Skeletal muscle tissue (tissue), 5 donors: ENCODE results near the gene SRSF3. TPM values are rescaled to one million over a fixed set of nuclear protein-coding genes. Genes with fewer than 3 reads are reported as not detected.
A peak's percentile ranks its signal among the peaks of the same experiment; 100 is the strongest.
"Not testable (repeated sequence)": the region's sequence is repeated elsewhere in the genome, so short reads cannot be mapped to it uniquely, and the experiment has no call there.

ENCODE experiments used
- H3K27ac ChIP-seq: one replicate; pipeline ENCODE4 v1.7.0; 2013; ENCODE audit warnings: mild to moderate bottlenecking, low read depth, low read length, inconsistent platforms
- H3K27me3 ChIP-seq, 3 donors: one replicate each; pipeline ENCODE4 v1.7.0; 2013; ENCODE audit warnings: low read length in 3 of 3; ENCODE audit not compliant: control insufficient read depth in 3 of 3, insufficient read depth in 3 of 3
- H3K36me3 ChIP-seq, 3 donors: one replicate each; pipeline ENCODE4 v1.7.0; 2013; ENCODE audit warnings: low read length in 3 of 3; ENCODE audit not compliant: control insufficient read depth in 3 of 3, insufficient read depth in 3 of 3
- H3K4me1 ChIP-seq, 3 donors: one replicate each; pipeline ENCODE4 v1.7.0; 2013; ENCODE audit warnings: low read length in 3 of 3, mild to moderate bottlenecking in 3 of 3; ENCODE audit not compliant: control insufficient read depth in 3 of 3, insufficient read depth in 3 of 3
- H3K4me3 ChIP-seq, 3 donors: one replicate each; pipeline ENCODE4 v1.7.0; 2013; ENCODE audit warnings: low read length in 3 of 3
- H3K9ac ChIP-seq, 3 donors: one replicate each; pipeline ENCODE4 v1.7.0; 2013; ENCODE audit warnings: low read length in 3 of 3, mild to moderate bottlenecking in 3 of 3, moderate library complexity in 2 of 3, low read depth in 1 of 3
- H3K9me3 ChIP-seq, 3 donors: one replicate each; pipeline ENCODE4 v1.7.0; 2013; ENCODE audit warnings: low read length in 3 of 3; ENCODE audit not compliant: control insufficient read depth in 3 of 3
- small RNA-seq: library from RNA; depleted of rRNA; stranded (forward); fragments of <200 nt; gene quantifications from one replicate; pipeline ENCODE3, GENCODE V24; 2014
- total RNA-seq: library from RNA; depleted of rRNA; stranded (reverse); fragments of >200 nt; gene quantifications from one replicate; pipeline ENCODE4 v1.2.3, GENCODE V29; 2014
- donor health status: Osteomylitis.

The SRSF3 gene
- total RNA-seq, 1 donor from 2014 or later = 144 TPM

DNA sequence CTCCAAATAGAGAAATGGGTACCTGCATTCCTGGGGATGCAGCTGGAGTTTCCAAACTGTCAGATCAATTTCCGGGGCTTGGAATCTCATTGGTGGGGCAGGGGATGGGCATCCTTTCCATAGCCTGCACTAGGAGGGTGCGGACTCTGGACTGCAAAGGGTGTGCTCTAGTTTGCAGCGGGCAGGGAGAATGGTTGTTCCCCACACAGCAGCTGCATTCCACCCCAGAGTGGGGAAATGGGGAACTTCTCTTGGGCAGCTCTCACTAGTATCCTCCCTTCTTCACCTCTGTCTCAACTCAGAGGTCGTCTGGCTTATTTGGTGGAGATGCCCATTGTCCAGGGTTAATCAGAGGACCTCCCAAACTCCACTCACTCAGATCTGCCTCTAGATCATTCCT lies 49.8 kb downstream of the SRSF3 start:
- H3K4me1 ChIP-seq = peaks cover 6 to 11% (median 7%) of the 10 kb centered on the region in 3 donors
- H3K27ac ChIP-seq = no peak overlapping the region
- no peak overlapping the region for H3K9ac ChIP-seq
- no peak overlapping the region for H3K4me3 ChIP-seq
- no peaks in the 10 kb centered on the region for H3K9me3 ChIP-seq
- no peaks in the 10 kb centered on the region for H3K36me3 ChIP-seq
- H3K27me3 ChIP-seq = peaks cover 0 to 2% (median 0%) of the 10 kb centered on the region in 3 donors

GRCh38 chr6:36649086-36649485 lies 54.9 kb downstream of the SRSF3 start:
- Histone ChIP-seq H3K4me3 (no peak overlapping the region), H3K27me3 (peaks cover 0 to 2% (median 0%) of the 10 kb centered on the region in 3 donors), H3K9ac (no peak overlapping the region), H3K4me1 (peaks cover 0 to 8% (median 5%) of the 10 kb centered on the region in 3 donors), H3K9me3 (no peaks in the 10 kb centered on the region), H3K27ac (no peak overlapping the region), H3K36me3 (no peaks in the 10 kb centered on the region)

DNA sequence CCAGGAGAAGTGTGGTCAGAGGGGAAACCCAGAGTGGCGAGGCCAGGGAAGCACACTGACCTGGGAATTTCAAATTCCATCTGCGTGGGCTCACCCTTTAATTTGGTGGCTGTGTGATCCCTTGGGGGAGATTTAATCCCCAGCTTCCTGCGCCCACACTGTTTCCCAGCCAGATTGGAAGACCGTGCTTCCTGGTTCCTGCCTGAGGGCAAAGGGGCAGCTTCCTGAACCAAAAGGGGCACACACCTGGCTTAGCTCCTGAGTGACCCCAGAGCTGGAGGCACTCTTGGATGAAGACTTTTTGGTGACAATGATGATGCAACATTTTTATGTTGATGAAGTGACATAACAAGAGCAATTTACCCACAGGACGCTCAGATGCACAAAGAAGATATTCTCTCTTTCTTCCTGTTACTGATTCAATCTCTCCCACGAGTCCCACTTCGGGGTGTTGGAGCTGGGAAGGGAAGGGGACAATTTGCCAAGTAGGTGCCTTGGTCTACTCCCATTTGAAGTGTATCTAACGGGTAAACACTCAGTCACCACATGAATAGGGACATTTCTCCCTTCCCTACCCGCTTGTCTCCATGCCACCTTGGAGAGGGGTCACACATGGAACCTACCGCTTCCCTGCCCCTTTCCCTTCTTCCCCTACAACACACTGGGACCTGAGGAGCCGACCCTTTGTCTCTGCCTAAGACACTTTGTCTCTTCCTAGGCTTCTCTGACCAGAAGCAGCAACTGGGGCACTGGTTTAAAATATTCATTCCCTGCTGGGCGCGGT lies 55.7 kb downstream of the SRSF3 start:
- H3K9ac ChIP-seq = no peak overlapping the region
- H3K27ac ChIP-seq = no peak overlapping the region
- no peaks in the 10 kb centered on the region for H3K36me3 ChIP-seq
- peaks cover 0 to 2% (median 0%) of the 10 kb centered on the region in 3 donors for H3K27me3 ChIP-seq
- H3K4me3 ChIP-seq = no peak overlapping the region
- no peaks in the 10 kb centered on the region for H3K9me3 ChIP-seq
- H3K4me1 ChIP-seq = peaks cover 0 to 8% (median 5%) of the 10 kb centered on the region in 3 donors

DNA sequence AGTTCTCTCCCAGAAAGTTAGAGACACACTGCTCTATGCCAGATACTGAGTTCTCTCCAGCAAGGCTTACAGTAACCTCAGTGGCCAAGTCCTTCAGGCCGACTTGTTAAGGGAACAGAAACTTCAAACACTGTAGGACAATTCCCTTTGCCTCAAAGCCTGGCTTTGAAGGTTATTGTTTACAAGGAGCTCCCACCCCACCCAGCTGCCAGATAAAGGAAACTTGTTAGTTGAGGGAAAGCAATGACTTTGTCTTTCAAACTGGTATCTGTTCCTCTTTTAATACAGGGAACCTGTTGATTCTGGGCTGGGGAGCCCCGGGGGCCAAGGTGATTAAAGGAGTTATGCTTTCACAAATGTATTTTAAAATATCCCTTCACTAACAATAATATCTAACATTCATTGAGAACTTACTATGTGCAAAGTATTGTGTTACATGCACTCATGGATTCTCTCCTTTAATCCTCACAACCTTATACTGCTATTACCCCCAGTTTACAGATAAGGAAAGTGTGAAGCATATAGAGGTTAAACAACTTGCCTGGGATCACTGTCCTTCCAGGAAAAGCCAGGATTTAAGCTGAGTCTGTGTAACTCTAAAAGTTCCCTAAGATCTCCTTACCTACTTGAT lies 56.8 kb downstream of the SRSF3 start:
- Histone ChIP-seq H3K27ac (no peak overlapping the region), H3K36me3 (no peaks in the 10 kb centered on the region), H3K4me1 (peaks cover 0 to 8% (median 5%) of the 10 kb centered on the region in 3 donors), H3K9ac (no peak overlapping the region), H3K9me3 (no peaks in the 10 kb centered on the region), H3K4me3 (no peak overlapping the region), H3K27me3 (peaks cover 0 to 2% (median 2%) of the 10 kb centered on the region in 3 donors)

DNA sequence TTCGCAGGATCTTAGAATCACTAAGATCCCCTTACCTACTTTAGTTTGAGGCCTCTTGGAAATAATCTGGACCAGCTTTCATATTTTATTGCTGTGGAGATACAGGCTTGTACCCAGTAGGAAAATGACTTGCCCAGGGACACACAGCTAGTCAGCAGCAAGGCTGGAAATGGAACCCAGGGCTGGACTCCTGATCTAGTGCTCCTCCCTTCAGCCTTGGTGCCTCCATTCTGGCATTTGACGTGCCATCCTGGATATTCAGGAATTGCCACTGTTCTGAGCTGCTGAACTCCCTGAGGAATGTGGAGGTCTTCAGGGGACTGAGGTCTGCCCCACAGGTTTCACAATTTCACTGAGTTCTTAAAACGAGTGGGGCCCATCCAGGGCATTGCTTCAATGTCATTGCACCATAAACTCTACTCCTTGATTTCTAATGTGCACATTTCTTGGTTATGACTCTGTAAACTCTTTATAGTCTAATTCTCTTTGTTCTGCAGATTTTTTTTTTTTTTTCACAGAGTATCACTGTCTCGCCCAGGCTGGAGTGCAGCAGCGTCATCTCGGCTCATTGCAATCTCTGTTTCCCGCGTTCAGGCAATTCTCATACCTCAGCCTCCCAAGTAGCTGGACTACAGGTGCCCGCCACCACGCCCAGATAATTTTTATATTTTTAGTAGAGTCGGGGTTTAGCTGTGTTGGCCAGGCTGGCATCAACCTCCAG lies 57.7 kb downstream of the SRSF3 start:
- no peaks in the 10 kb centered on the region for H3K9me3 ChIP-seq
- no peak overlapping the region for H3K27ac ChIP-seq
- peaks cover 0 to 2% (median 2%) of the 10 kb centered on the region in 3 donors for H3K27me3 ChIP-seq
- no peaks in the 10 kb centered on the region for H3K36me3 ChIP-seq
- peaks cover 0 to 8% (median 5%) of the 10 kb centered on the region in 3 donors for H3K4me1 ChIP-seq
- no peak overlapping the region for H3K4me3 ChIP-seq
- H3K9ac ChIP-seq = no peak overlapping the region

DNA sequence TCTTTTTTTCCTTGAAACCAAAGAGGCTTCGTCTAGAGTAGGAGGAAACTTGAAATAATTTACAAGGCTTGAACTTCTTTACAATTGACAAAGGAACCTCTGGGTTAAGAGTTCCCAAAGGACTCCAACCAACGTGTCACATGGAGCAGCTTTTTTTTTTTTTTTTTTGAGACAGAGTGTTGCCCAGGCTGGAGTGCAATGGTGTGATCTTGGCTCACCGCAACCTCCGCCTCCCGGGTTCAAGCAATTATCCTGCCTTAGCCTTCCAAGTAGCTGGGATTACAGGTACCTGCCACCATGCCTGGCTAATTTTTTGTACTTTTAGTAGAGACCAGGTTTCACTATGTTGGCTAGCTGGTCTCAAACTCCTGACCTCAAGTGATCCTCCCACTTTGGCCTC lies 60.3 kb downstream of the SRSF3 start:
- H3K4me1 ChIP-seq, H3K36me3 ChIP-seq, H3K27me3 ChIP-seq, H3K9ac ChIP-seq, H3K27ac ChIP-seq, H3K9me3 ChIP-seq, H3K4me3 ChIP-seq: not testable (repeated sequence)

Small RNA genes lying within 50 kb of the gene (small RNA-seq; reads per million reads assigned to genes)
- gene MIR3925 (0.30 reads per million, percentile 31 among the genes with 10 or more reads in this experiment), gene RNU1-88P (1.4 reads per million, percentile 82 among the genes with 10 or more reads in this experiment)

Other genes starting within 250 kb of the SRSF3 start
- not detected for gene ETV7, start 206.7 kb upstream of the SRSF3 start, total RNA-seq
- gene PXT1, start 151.5 kb upstream of the SRSF3 start, total RNA-seq = not detected
- 64.2 TPM for gene KCTD20, start 151.4 kb upstream of the SRSF3 start, total RNA-seq
- 16.2 TPM for gene STK38, start 46.9 kb upstream of the SRSF3 start, total RNA-seq
- 62.1 TPM for gene CDKN1A, start 84.4 kb downstream of the SRSF3 start, total RNA-seq
- not detected for gene RAB44, start 103.5 kb downstream of the SRSF3 start, total RNA-seq
- gene CPNE5, start 245.1 kb downstream of the SRSF3 start, total RNA-seq = 6.3 TPM